HEK293 (cell line): ENCODE results near the gene SYNJ2BP.

ENCODE experiments used
- CTCF ChIA-PET: fragments of 350-600 bp; formaldehyde crosslinking; extraction: SDS; loops from one replicate; lab custom pipeline; 2021; ENCODE audit warnings: antibody characterized with exemption; lab: Yijun Ruan, JAX
- POLR2A ChIA-PET: fragments of 300-600 bp; formaldehyde crosslinking; extraction: SDS; loops from one replicate; lab custom pipeline; 2020; ENCODE audit warnings: antibody characterized with exemption, inconsistent platforms; lab: Yijun Ruan, JAX
- H3K27ac ChIP-seq: fragments of 200-500 bp; sonication (Bioruptor generic); 2 replicates; pipeline ENCODE4 v1.5.1; 2014; ENCODE audit warnings: low read depth, low read length, control low read depth, inconsistent platforms; ENCODE audit errors: extremely low read depth
- H3K36me3 ChIP-seq, 2 experiments: fragments of 200-500 bp in 1 of 2; sonication (Bioruptor generic) in 1 of 2; 1 replicate in 1 of 2; 2 replicates in 1 of 2; pipeline ENCODE4 v1.5.1; 2014 to 2017; ENCODE audit warnings: inconsistent platforms in 2 of 2, low read length in 2 of 2; ENCODE audit not compliant: control insufficient read depth in 2 of 2, insufficient read depth in 1 of 2
- H3K4me1 ChIP-seq: fragments of 200-500 bp; sonication (Bioruptor generic); 2 replicates; pipeline ENCODE4 v1.5.1; 2014; ENCODE audit warnings: mild to moderate bottlenecking, low read length, inconsistent platforms; ENCODE audit not compliant: control insufficient read depth, insufficient read depth
- H3K4me3 ChIP-seq: 2 replicates; pipeline ENCODE4 v1.5.1; 2011; ENCODE audit warnings: low read depth, mild to moderate bottlenecking, control low read depth, low read length, moderate library complexity
- H3K9me3 ChIP-seq: fragments of 200-500 bp; sonication (Bioruptor generic); 2 replicates; pipeline ENCODE4 v1.5.1; 2014; ENCODE audit warnings: low read depth, low read length, inconsistent platforms; ENCODE audit not compliant: control insufficient read depth, insufficient read depth
- IKZF3 ChIP-seq: fragments of 450-650 bp; IDR thresholded peaks from 2 replicates; pipeline ENCODE4 v1.5.0; 2018; ENCODE audit warnings: missing biosample characterization, mild to moderate bottlenecking, missing genetic modification characterization, moderate library complexity
- KLF1 ChIP-seq: fragments of 450-650 bp; formaldehyde crosslinking; IDR thresholded peaks from 2 replicates; pipeline ENCODE4 v1.5.1; 2016; ENCODE audit warnings: missing biosample characterization, missing genetic modification characterization
- KLF7 ChIP-seq: fragments of 450-650 bp; formaldehyde crosslinking; IDR thresholded peaks from 2 replicates; pipeline ENCODE4 v1.5.1; 2016; ENCODE audit warnings: missing biosample characterization, missing genetic modification characterization, borderline replicate concordance
- KLF9 ChIP-seq: fragments of 450-650 bp; formaldehyde crosslinking; IDR thresholded peaks from 2 replicates; pipeline ENCODE4 v1.5.1; 2016; ENCODE audit warnings: missing biosample characterization, missing genetic modification characterization, low read depth
- OVOL3 ChIP-seq: fragments of 450-650 bp; formaldehyde crosslinking; IDR thresholded peaks from 2 replicates; pipeline ENCODE4 v1.5.1; 2016; ENCODE audit warnings: missing biosample characterization, missing genetic modification characterization
- ZBTB7A ChIP-seq: fragments of 450-650 bp; formaldehyde crosslinking; IDR thresholded peaks from 2 replicates; pipeline ENCODE4 v1.5.1; 2016; ENCODE audit warnings: low read depth, missing biosample characterization, missing genetic modification characterization
- ZNF211 ChIP-seq: fragments of 450-650 bp; formaldehyde crosslinking; IDR thresholded peaks from 2 replicates; pipeline ENCODE4 v1.5.1; 2016; ENCODE audit warnings: low read depth, missing biosample characterization, missing genetic modification characterization
- ZNF239 ChIP-seq: fragments of 450-650 bp; formaldehyde crosslinking; IDR thresholded peaks from 2 replicates; pipeline ENCODE4 v1.5.1; 2016; ENCODE audit warnings: missing biosample characterization, missing genetic modification characterization
- ZNF248 ChIP-seq: fragments of 450-650 bp; formaldehyde crosslinking; IDR thresholded peaks from 2 replicates; pipeline ENCODE4 v1.5.1; 2017; ENCODE audit warnings: missing biosample characterization, missing genetic modification characterization
- ZNF274 ChIP-seq, 2 experiments: fragments of 200-500 bp in 1 of 2; fragments of 450-650 bp in 1 of 2; sonication (Bioruptor generic) in 1 of 2; formaldehyde crosslinking in 1 of 2; IDR thresholded peaks; 2 replicates each; pipeline versions ENCODE4 v1.5.1 to v1.6.1; 2014 to 2016; ENCODE audit warnings: borderline replicate concordance in 1 of 2, inconsistent platforms in 1 of 2, low read length in 1 of 2, missing biosample characterization in 1 of 2, missing genetic modification characterization in 1 of 2
- ZNF335 ChIP-seq: fragments of 450-650 bp; formaldehyde crosslinking; conservative IDR thresholded peaks from 2 replicates; pipeline ENCODE4 v1.5.1; 2016; ENCODE audit warnings: missing biosample characterization, missing genetic modification characterization
- ZNF514 ChIP-seq: fragments of 450-650 bp; formaldehyde crosslinking; IDR thresholded peaks from 2 replicates; pipeline ENCODE4 v1.5.1; 2016; ENCODE audit warnings: missing biosample characterization, missing genetic modification characterization
- ZNF521 ChIP-seq: fragments of 450-650 bp; formaldehyde crosslinking; IDR thresholded peaks from 2 replicates; pipeline ENCODE4 v1.5.1; 2017; ENCODE audit warnings: missing biosample characterization, mild to moderate bottlenecking, missing genetic modification characterization
- ZNF555 ChIP-seq: fragments of 450-650 bp; formaldehyde crosslinking; conservative IDR thresholded peaks from 2 replicates; pipeline ENCODE4 v1.5.1; 2017; ENCODE audit warnings: missing biosample characterization, mild to moderate bottlenecking, missing genetic modification characterization, inconsistent platforms
- ZNF623 ChIP-seq: fragments of 450-650 bp; formaldehyde crosslinking; IDR thresholded peaks from 2 replicates; pipeline ENCODE4 v1.5.1; 2016; ENCODE audit warnings: missing biosample characterization, missing genetic modification characterization
- ZNF677 ChIP-seq: fragments of 450-650 bp; IDR thresholded peaks from 2 replicates; pipeline ENCODE4 v1.5.0; 2018; ENCODE audit warnings: missing biosample characterization, mild to moderate bottlenecking, missing genetic modification characterization, moderate library complexity
- ZNF701 ChIP-seq: fragments of 450-650 bp; formaldehyde crosslinking; IDR thresholded peaks from 2 replicates; pipeline ENCODE4 v1.5.1; 2016; ENCODE audit warnings: missing biosample characterization, missing genetic modification characterization
- ZNF747 ChIP-seq: fragments of 450-650 bp; formaldehyde crosslinking; IDR thresholded peaks from 2 replicates; pipeline ENCODE4 v1.5.1; 2016; ENCODE audit warnings: missing biosample characterization, missing genetic modification characterization
- ZSCAN23 ChIP-seq: fragments of 450-650 bp; formaldehyde crosslinking; IDR thresholded peaks from 2 replicates; pipeline ENCODE4 v1.5.1; 2016; ENCODE audit warnings: missing biosample characterization, missing genetic modification characterization
- ZXDB ChIP-seq: fragments of 450-650 bp; formaldehyde crosslinking; IDR thresholded peaks from 2 replicates; pipeline ENCODE4 v1.5.1; 2016; ENCODE audit warnings: missing biosample characterization, missing genetic modification characterization
- TF ChIP-seq, protein P1 (sequence below): fragments of 450-650 bp; formaldehyde crosslinking; IDR thresholded peaks from 2 replicates; pipeline ENCODE4 v1.5.1; 2016; ENCODE audit warnings: missing biosample characterization, missing genetic modification characterization
- TF ChIP-seq, protein P2 (sequence below): fragments of 450-650 bp; formaldehyde crosslinking; IDR thresholded peaks from 2 replicates; pipeline ENCODE4 v1.5.1; 2016; ENCODE audit warnings: missing biosample characterization, missing genetic modification characterization
- TF ChIP-seq, protein P3 (sequence below): fragments of 450-650 bp; formaldehyde crosslinking; IDR thresholded peaks from 2 replicates; pipeline ENCODE4 v1.5.1; 2017; ENCODE audit warnings: missing biosample characterization, mild to moderate bottlenecking, missing genetic modification characterization, moderate library complexity

SYNJ2BP gene

GRCh38 chr14:70382536-70382935, 34.4 kb downstream of the SYNJ2BP start (continued):
- TF ChIP-seq OVOL3 (tag by site-specific recombination) (no peak), ZNF239 (tag by site-specific recombination) (no peak)
- TF ChIP-seq, protein P1, sequence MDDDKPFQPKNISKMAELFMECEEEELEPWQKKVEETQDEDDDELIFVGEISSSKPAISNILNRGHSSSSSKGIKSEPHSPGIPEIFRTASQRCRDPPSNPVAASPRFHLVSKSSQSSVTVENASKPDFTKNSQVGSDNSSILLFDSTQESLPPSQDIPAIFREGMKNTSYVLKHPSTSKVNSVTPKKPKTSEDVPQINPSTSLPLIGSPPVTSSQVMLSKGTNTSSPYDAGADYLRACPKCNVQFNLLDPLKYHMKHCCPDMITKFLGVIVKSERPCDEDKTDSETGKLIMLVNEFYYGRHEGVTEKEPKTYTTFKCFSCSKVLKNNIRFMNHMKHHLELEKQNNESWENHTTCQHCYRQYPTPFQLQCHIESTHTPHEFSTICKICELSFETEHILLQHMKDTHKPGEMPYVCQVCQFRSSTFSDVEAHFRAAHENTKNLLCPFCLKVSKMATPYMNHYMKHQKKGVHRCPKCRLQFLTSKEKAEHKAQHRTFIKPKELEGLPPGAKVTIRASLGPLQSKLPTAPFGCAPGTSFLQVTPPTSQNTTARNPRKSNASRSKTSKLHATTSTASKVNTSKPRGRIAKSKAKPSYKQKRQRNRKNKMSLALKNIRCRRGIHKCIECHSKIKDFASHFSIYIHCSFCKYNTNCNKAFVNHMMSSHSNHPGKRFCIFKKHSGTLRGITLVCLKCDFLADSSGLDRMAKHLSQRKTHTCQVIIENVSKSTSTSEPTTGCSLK (tag by site-specific recombination), result no peak
- TF ChIP-seq, all 188 proteins: peak for 0

- H3K4me1 ChIP-seq, result peaks cover 2% of the 10 kb centered on the region; the same call in 1 of the 2 replicates
- CTCF ChIA-PET, result no interaction called here
- TF ChIP-seq ZSCAN23 (tag by site-specific recombination), result no peak
- TF ChIP-seq KLF7 (tag by site-specific recombination), result no peak
- no peak for TF ChIP-seq ZNF335
- no peak for TF ChIP-seq ZNF514 (tag by site-specific recombination)
- TF ChIP-seq, protein P2, sequence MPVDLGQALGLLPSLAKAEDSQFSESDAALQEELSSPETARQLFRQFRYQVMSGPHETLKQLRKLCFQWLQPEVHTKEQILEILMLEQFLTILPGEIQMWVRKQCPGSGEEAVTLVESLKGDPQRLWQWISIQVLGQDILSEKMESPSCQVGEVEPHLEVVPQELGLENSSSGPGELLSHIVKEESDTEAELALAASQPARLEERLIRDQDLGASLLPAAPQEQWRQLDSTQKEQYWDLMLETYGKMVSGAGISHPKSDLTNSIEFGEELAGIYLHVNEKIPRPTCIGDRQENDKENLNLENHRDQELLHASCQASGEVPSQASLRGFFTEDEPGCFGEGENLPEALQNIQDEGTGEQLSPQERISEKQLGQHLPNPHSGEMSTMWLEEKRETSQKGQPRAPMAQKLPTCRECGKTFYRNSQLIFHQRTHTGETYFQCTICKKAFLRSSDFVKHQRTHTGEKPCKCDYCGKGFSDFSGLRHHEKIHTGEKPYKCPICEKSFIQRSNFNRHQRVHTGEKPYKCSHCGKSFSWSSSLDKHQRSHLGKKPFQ (tag by site-specific recombination), result no peak
- no peak for TF ChIP-seq ZNF623 (tag by site-specific recombination)
- TF ChIP-seq ZNF701 (tag by site-specific recombination), result no peak
- no peak for TF ChIP-seq ZNF211 (tag by site-specific recombination)
- TF ChIP-seq, protein P3, sequence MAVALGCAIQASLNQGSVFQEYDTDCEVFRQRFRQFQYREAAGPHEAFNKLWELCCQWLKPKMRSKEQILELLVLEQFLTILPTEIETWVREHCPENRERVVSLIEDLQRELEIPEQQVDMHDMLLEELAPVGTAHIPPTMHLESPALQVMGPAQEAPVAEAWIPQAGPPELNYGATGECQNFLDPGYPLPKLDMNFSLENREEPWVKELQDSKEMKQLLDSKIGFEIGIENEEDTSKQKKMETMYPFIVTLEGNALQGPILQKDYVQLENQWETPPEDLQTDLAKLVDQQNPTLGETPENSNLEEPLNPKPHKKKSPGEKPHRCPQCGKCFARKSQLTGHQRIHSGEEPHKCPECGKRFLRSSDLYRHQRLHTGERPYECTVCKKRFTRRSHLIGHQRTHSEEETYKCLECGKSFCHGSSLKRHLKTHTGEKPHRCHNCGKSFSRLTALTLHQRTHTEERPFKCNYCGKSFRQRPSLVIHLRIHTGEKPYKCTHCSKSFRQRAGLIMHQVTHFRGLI, result no peak
- TF ChIP-seq ZXDB, result no peak
- TF ChIP-seq IKZF3 (tag by site-specific recombination), result no peak
- no peak for TF ChIP-seq KLF1 (tag by site-specific recombination)
- no peak for TF ChIP-seq ZNF747 (tag by site-specific recombination)
- TF ChIP-seq ZBTB7A (tag by site-specific recombination), result no peak
- TF ChIP-seq ZNF677 (tag by site-specific recombination), result no peak
- TF ChIP-seq ZNF274 (IDR thresholded peaks at IDR 0.05; ENCODE audit: low read length), result no peak
- no peak for TF ChIP-seq ZNF274 (tag by site-specific recombination; IDR thresholded peaks at IDR 0.05; ENCODE audit: borderline replicate concordance)
- TF ChIP-seq ZNF248 (tag by site-specific recombination), result no peak
- TF ChIP-seq ZNF521, result no peak
- no peak for TF ChIP-seq KLF9 (tag by site-specific recombination)
- TF ChIP-seq ZNF555 (tag by site-specific recombination), result no peak
- TF ChIP-seq, all 188 proteins: peak for 0
- no peak overlapping the region for H3K4me3 ChIP-seq
- peaks cover 0 to 7% of the 10 kb centered on the region in 2 experiments for H3K36me3 ChIP-seq
- H3K27ac ChIP-seq, result no peak overlapping the region
- H3K9me3 ChIP-seq, result no peaks in the 10 kb centered on the region
- POLR2A ChIA-PET, result no interaction called here
Measured at GRCh38 chr14:70380824-70381223, 36.1 kb downstream of the SYNJ2BP start.
